ENCODE data around the gene CABP7. TPM values are rescaled to one million over a fixed set of nuclear protein-coding genes. Genes with fewer than 3 reads are reported as not detected.

CABP7 gene
- total and polyA plus RNA-seq, 2 of the 8 experiments (the other 6 are each of a cell fraction or from before 2014, with no cell fraction given), result 0.20 to 0.36 TPM

DNA sequence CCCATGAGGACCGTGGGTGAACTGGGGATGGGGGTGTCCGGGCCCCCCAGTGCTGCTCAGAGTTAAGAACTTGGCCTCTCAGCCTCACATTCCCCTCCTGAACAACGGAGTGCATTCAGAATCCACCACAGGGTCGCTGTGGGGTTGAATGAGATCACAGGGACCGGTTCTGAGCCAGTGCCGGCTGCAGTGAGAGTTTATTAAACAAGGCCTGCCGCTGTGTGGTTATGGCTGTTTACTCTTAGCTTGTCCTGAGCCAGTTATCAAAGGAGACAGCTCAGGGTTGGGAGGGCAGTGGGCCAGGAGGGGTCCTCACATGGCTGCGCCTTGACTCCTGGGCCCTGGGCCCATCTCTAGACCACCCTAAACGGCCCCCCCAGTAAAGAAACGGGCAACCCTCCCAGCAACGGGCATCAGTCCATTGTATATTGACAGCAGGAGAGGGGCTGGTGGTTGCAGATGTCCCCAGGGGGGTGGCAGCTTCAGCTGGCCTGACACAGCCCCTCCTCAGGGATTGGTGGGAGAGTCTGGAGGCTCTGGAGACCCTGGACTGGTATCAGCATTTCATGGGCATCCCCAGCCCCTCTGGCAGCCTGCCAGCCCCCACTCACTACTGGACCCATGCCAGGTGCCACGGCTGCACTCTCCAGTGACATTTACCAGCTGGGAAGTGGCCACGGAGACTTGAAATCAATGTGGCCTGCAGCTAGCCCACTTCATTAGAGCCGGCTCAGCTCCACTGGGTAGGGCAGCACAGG is 15.1 kb upstream of the CABP7 start:
- DNase-seq (ENCODE audit: low read depth in 1 of 2, low spot score in 2 of 2) (no peak), FAIRE-seq (no peak)
- Histone ChIP-seq H3K56ac (replicated peaks; ENCODE audit: insufficient read length, low read depth, low read length) (no peak overlapping the region), H3K4me1 (replicated peaks in 1 of 4; ENCODE audit: control insufficient read depth in 3 of 4, insufficient read depth in 4 of 4, low read length in 3 of 4) (peaks cover 9 to 55% (median 47%) of the 10 kb centered on the region in 4 experiments), H3K4me2 (ENCODE audit: insufficient read depth in 1 of 2, low read depth in 2 of 2, low read length in 2 of 2) (peak overlapping the region; percentile 35 to 58; a peak in 1 of 4 replicates), H4K91ac (replicated peaks; ENCODE audit: insufficient read length, low read length) (peak overlapping the region; percentile 32), H3K79me1 (ENCODE audit: low read depth, low read length) (no peaks in the 10 kb centered on the region), H3K9me3 (ENCODE audit: insufficient read depth in 2 of 2, low read depth in 1 of 2, low read length in 1 of 2) (no peaks in the 10 kb centered on the region), H3K14ac (ENCODE audit: insufficient read length) (no peak overlapping the region), H3K27ac (ENCODE audit: low read depth, low read length) (no peak overlapping the region), H3K79me2 (ENCODE audit: control insufficient read depth in 1 of 2, insufficient read depth in 2 of 2, low read length in 2 of 2) (no peaks in the 10 kb centered on the region), H3K4me3 (ENCODE audit: extremely low read depth in 1 of 4, insufficient read depth in 2 of 4, low read depth in 3 of 4, low read length in 4 of 4) (no peak overlapping the region), H2BK120ac (replicated peaks; ENCODE audit: low read depth, low read length) (peak overlapping the region; percentile 21), H3K23me2 (ENCODE audit: low read depth, low read length) (peaks cover 9% of the 10 kb centered on the region; the same call in 1 of the 2 replicates), H3K27me3 (replicated peaks in 1 of 4; ENCODE audit: control insufficient read depth in 3 of 4, extremely low read depth in 1 of 4, insufficient read depth in 3 of 4, low read length in 3 of 4) (peaks cover 0 to 30% (median 12%) of the 10 kb centered on the region in 4 experiments; a peak in 3 of 7 replicates), H3K36me3 (ENCODE audit: control insufficient read depth in 2 of 4, insufficient read depth in 4 of 4, low read length in 3 of 4) (no peaks in the 10 kb centered on the region), H4K8ac (ENCODE audit: extremely low read depth, insufficient read depth, low read length) (peak overlapping the region; percentile 25; the same call in 1 of the 2 replicates), H2BK20ac (ENCODE audit: low read length) (0 out of 2 replicates have a peak overlapping the region, but pooled peaks have one; percentile 61), H3K23ac (ENCODE audit: insufficient read length) (no peak overlapping the region), H2BK5ac (ENCODE audit: low read depth, low read length) (no peak overlapping the region), H2BK15ac (ENCODE audit: low read length) (no peak overlapping the region), H2AFZ (ENCODE audit: low read length) (no peak overlapping the region), H3K9ac (replicated peaks in 1 of 4; ENCODE audit: extremely low read depth in 1 of 4, low read depth in 3 of 4, low read length in 3 of 4) (no peak overlapping the region), H3K18ac (ENCODE audit: extremely low read depth, low read length) (peak overlapping the region; percentile 62; the same call in 1 of the 2 replicates), H2AK5ac (ENCODE audit: low read depth, low read length) (peak overlapping the region; percentile 40; the same call in 1 of the 2 replicates), H3K4ac (replicated peaks; ENCODE audit: insufficient read length, low read depth, low read length) (no peak overlapping the region), H4K5ac (ENCODE audit: insufficient read length, low read depth, low read length) (no peak overlapping the region), H4K20me1 (replicated peaks in 1 of 2; ENCODE audit: control insufficient read depth in 1 of 2, insufficient read depth in 2 of 2, low read length in 2 of 2) (peaks cover 5% of the 10 kb centered on the region in 2 experiments), H2BK12ac (ENCODE audit: low read depth, low read length) (0 out of 2 replicates have a peak overlapping the region, but pooled peaks have one; percentile 12)
- TF ChIP-seq FOSL1 (IDR thresholded peaks at IDR 0.05; ENCODE audit: insufficient read depth, low read depth, low read length) (no peak), EGR1 (IDR thresholded peaks at IDR 0.05; ENCODE audit: borderline replicate concordance, low read depth, low read length) (no peak), KDM1A (IDR thresholded peaks at IDR 0.05; ENCODE audit: borderline replicate concordance, low read length) (no peak), KDM5A (IDR thresholded peaks at IDR 0.05; ENCODE audit: low read length) (no peak), SP4 (IDR thresholded peaks at IDR 0.05; ENCODE audit: low read length) (no peak), RFX5 (IDR thresholded peaks at IDR 0.05; ENCODE audit: borderline replicate concordance, low read depth, low read length) (no peak)
- WGBS, 2 experiments (ENCODE audit: extremely low coverage in 1 of 2, insufficient coverage in 1 of 2, insufficient read length in 1 of 2, insufficient replicate concordance in 2 of 2, low coverage in 1 of 2, low lambda C conversion rate in 2 of 2, missing lambda C conversion rate in 1 of 2), result 70% methylated on average over 12 of the region's 14 CpGs; no CpG with 5 or more reads in 1 of the 2 experiments
- ChIA-PET POLR2A (ENCODE audit: partially characterized antibody) (interaction anchor here (4.3 kb wide), 1 partner anchor 12 kb away, joined by 13 read pairs; no protein-coding TSS in a partner anchor), CTCF (ENCODE audit: partially characterized antibody) (interaction anchor here (0.9 to 3.1 kb wide), 7 partner anchors 12 to 80 kb away, joined by 3 to 12 read pairs (median 3); no protein-coding TSS in a partner anchor)

Measured in H1 (cell line).